Gastroesophageal sphincter (tissue), 4 donors: ENCODE results near the gene INO80C. TPM values are rescaled to one million over a fixed set of nuclear protein-coding genes. Genes with fewer than 3 reads are reported as not detected.

ENCODE experiments used
- ATAC-seq: fragments of 150-250 bp; one replicate; pipeline ENCODE4 v1.9.1; 2016; ENCODE audit warnings: mild to moderate bottlenecking, moderate library complexity
- H3K27ac ChIP-seq, 4 donors: fragments of 200-600 bp; sonication (generic) in 3 of 4; 1 replicate in 3 of 4; 2 replicates in 1 of 4; pipeline ENCODE4 v1.5.1; 2016 to 2019
- H3K27me3 ChIP-seq: fragments of 200-600 bp; sonication (generic); one replicate; pipeline ENCODE4 v1.5.1; 2019
- H3K36me3 ChIP-seq, 2 donors: fragments of 200-600 bp; sonication (generic); one replicate each; pipeline ENCODE4 v1.5.1; 2019; ENCODE audit warnings: control low read depth in 1 of 2
- H3K4me1 ChIP-seq, 3 donors: fragments of 200-600 bp; sonication (generic); 1 replicate in 2 of 3; 2 replicates in 1 of 3; pipeline ENCODE4 v1.5.1; 2016 to 2019; ENCODE audit warnings: control low read depth in 2 of 3
- H3K4me3 ChIP-seq, 2 donors: fragments of 200-600 bp; sonication (generic); one replicate each; pipeline ENCODE4 v1.5.1; 2019; ENCODE audit warnings: mild to moderate bottlenecking in 1 of 2, moderate library complexity in 1 of 2
- H3K9me3 ChIP-seq, 3 donors: fragments of 200-600 bp; sonication (generic); one replicate each; pipeline ENCODE4 v1.5.1; 2017 to 2019; ENCODE audit warnings: control low read depth in 2 of 3
- EP300 ChIP-seq: sonication (generic); formaldehyde crosslinking; IDR thresholded peaks from one replicate; pipeline ENCODE4 v1.6.1; 2017; ENCODE audit warnings: antibody characterized with exemption, mild to moderate bottlenecking
- POLR2A ChIP-seq, 2 donors: fragments of 450-650 bp; IDR thresholded peaks; one replicate each; pipeline ENCODE4 v1.6.1; 2017; ENCODE audit warnings: antibody characterized with exemption in 2 of 2, mild to moderate bottlenecking in 2 of 2, moderate library complexity in 1 of 2
- POLR2AphosphoS5 ChIP-seq: sonication (generic); formaldehyde crosslinking; IDR thresholded peaks from one replicate; pipeline ENCODE4 v1.6.1; 2017; ENCODE audit warnings: antibody characterized with exemption
- WGBS, 2 donors: methylation state at CpG; one replicate each; pipeline ENCODE4 v1.1.5; 2018; ENCODE audit warnings: low coverage in 1 of 2; 5-methylcytosine and 5-hydroxymethylcytosine counted together
- total RNA-seq, 4 donors: library from RNA; depleted of rRNA; stranded (reverse); fragments of >200 nt; gene quantifications; one replicate each; pipeline ENCODE4 v1.1.0, GENCODE V29; 2016
- TF ChIP-seq, protein P1 (sequence below), 4 experiments: fragments of 200-600 bp in 2 of 4; fragments of 450-650 bp in 2 of 4; sonication (generic) in 1 of 4; IDR thresholded peaks; one replicate each; pipeline ENCODE4 v1.5.1; 2017 to 2019; ENCODE audit warnings: antibody characterized with exemption in 4 of 4, mild to moderate bottlenecking in 2 of 4, moderate library complexity in 2 of 4

The INO80C gene
- total RNA-seq, 4 donors from 2014 or later, result 5.8 to 13.6 (median 8.6) TPM

DNA sequence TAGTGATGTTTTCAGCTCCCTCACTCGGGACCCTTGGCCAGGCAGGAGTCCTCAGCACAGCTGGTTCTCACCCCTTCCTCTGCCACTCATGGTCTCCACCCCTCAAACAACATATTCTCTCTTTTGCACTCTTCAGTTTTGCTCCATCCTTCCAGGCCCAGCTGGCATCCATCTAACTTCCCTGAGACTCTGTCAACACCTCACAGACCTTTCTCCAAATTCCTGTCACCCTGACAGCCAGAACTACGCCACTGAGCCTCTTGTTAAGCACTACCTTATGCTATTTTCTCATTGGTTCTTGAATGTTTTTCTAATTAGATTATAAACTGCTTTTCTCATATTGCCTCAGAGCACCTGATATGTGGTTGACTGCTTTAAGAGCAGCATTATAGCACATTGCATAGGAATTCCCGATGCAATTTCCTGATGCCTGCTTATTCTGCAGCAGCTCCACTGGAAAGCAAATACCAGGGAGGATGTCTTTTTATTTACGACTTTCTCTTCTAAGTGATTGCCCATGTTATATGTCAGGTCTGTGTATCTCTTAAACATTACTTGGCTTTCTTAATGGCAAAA lies 12.4 kb upstream of the INO80C start:
- WGBS, 2 donors, result 44 to 50% methylated on average over 3 to 4 of the region's 4 CpGs
- ATAC-seq, result no peak
- H3K36me3 ChIP-seq, result no peaks in the 10 kb centered on the region
- no peak for TF ChIP-seq EP300
- TF ChIP-seq, protein P1, sequence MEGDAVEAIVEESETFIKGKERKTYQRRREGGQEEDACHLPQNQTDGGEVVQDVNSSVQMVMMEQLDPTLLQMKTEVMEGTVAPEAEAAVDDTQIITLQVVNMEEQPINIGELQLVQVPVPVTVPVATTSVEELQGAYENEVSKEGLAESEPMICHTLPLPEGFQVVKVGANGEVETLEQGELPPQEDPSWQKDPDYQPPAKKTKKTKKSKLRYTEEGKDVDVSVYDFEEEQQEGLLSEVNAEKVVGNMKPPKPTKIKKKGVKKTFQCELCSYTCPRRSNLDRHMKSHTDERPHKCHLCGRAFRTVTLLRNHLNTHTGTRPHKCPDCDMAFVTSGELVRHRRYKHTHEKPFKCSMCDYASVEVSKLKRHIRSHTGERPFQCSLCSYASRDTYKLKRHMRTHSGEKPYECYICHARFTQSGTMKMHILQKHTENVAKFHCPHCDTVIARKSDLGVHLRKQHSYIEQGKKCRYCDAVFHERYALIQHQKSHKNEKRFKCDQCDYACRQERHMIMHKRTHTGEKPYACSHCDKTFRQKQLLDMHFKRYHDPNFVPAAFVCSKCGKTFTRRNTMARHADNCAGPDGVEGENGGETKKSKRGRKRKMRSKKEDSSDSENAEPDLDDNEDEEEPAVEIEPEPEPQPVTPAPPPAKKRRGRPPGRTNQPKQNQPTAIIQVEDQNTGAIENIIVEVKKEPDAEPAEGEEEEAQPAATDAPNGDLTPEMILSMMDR (IDR thresholded peaks at IDR 0.05), result no peak
- TF ChIP-seq POLR2A (IDR thresholded peaks at IDR 0.05), result no peak
- TF ChIP-seq POLR2AphosphoS5, result no peak
- no peak overlapping the region for H3K4me3 ChIP-seq
- peaks cover 0 to 8% (median 0%) of the 10 kb centered on the region in 3 donors for H3K4me1 ChIP-seq
- no peaks in the 10 kb centered on the region for H3K9me3 ChIP-seq
- H3K27me3 ChIP-seq, result no peaks in the 10 kb centered on the region
- no peak overlapping the region for H3K27ac ChIP-seq

DNA sequence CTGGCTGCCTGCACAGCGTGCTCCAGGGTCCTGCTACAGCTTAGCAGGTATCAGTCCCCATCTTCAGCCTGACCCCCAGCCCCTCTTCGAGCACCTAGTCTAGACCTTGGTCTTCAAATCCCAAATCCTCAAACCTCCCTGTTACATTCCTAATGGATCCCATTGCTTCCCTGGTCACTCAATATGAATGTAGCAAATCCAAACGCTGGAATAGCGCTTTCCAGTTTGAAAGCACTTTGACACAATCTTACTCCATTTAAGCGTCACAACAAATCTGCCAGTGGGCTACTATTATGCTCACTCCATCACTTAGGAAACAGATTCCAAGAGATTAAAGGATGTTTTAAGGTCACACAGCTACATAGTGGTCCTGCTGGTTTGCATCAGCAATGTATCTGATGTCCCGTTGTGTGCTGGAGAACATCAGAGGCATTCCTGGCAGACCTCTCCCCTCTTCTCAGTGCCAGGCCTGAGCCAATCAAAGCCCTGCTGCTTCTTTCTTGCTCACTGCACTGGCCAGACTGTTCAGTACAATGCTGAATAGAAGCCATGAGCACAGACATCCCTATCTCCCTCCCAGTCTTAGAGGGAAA lies 11.1 kb upstream of the INO80C start:
- peaks cover 0 to 5% (median 0%) of the 10 kb centered on the region in 3 donors for H3K4me1 ChIP-seq
- no peak for ATAC-seq
- H3K27ac ChIP-seq, result no peak overlapping the region
- H3K27me3 ChIP-seq, result no peaks in the 10 kb centered on the region
- no peaks in the 10 kb centered on the region for H3K9me3 ChIP-seq
- no peaks in the 10 kb centered on the region for H3K36me3 ChIP-seq
- TF ChIP-seq POLR2A (IDR thresholded peaks at IDR 0.05), result no peak
- TF ChIP-seq, protein P1 (IDR thresholded peaks at IDR 0.05), result no peak
- no peak for TF ChIP-seq EP300
- no peak for TF ChIP-seq POLR2AphosphoS5
- WGBS, 2 donors, result 58 to 64% methylated on average over 4 to 6 of the region's 6 CpGs
- H3K4me3 ChIP-seq, result no peak overlapping the region

DNA sequence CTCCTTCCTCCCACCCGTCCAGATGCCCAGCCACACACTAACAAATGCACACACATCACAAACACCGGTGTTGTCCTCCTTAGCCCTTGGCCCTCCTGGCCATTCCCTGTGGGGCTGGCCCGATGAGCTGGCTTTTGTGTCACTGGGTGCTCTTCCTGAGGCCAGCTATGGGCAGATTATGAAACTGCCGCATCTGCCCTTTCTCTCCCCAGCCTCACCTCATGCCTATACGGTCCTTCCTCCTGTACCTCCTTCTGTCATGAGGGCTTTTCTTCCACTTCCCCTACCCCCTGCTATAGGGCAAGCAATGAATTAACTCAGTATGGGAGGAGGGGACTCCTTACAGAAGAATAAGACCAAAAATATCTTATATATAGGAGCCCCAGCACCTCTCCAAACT lies 10.3 kb upstream of the INO80C start:
- no peak for ATAC-seq

DNA sequence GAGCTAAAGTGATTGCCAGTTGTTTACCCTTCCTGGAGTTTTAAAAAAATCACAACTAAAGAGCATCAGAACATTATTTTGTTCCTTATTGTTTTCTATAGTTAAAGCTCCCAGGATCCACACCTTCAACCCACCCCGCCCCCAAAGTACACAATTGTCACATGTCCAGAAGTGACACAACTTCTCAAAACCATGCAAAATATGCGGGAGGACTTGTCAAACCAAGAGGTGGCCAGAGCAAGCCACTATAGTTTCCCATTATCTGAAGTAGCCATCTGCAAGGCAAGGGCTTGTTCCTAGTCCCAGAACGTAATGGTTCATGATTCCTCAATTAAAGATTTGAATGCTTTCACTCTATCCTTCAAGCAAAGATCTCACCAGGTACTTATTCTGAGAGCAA lies 9.9 kb upstream of the INO80C start:
- Histone ChIP-seq H3K27ac (no peak overlapping the region), H3K36me3 (no peaks in the 10 kb centered on the region), H3K9me3 (no peaks in the 10 kb centered on the region), H3K4me1 (no peaks in the 10 kb centered on the region), H3K4me3 (no peak overlapping the region), H3K27me3 (no peaks in the 10 kb centered on the region)
- 69 to 86% methylated on average over 3 of the region's 3 CpGs for WGBS, 2 donors
- no peak for TF ChIP-seq POLR2A (IDR thresholded peaks at IDR 0.05)
- TF ChIP-seq, protein P1 (IDR thresholded peaks at IDR 0.05), result no peak
- no peak for TF ChIP-seq POLR2AphosphoS5
- TF ChIP-seq EP300, result no peak
- no peak for ATAC-seq

More for the DNA sequence above, 10.3 kb upstream of the INO80C start:
- Histone ChIP-seq H3K4me3 (no peak overlapping the region), H3K27me3 (no peaks in the 10 kb centered on the region), H3K36me3 (no peaks in the 10 kb centered on the region), H3K4me1 (no peaks in the 10 kb centered on the region), H3K27ac (no peak overlapping the region), H3K9me3 (no peaks in the 10 kb centered on the region)
- TF ChIP-seq EP300, result no peak
- no peak for TF ChIP-seq POLR2AphosphoS5
- TF ChIP-seq, protein P1 (IDR thresholded peaks at IDR 0.05), result no peak
- TF ChIP-seq POLR2A (IDR thresholded peaks at IDR 0.05), result no peak
- 86 to 89% methylated on average over 3 of the region's 5 CpGs for WGBS, 2 donors

DNA sequence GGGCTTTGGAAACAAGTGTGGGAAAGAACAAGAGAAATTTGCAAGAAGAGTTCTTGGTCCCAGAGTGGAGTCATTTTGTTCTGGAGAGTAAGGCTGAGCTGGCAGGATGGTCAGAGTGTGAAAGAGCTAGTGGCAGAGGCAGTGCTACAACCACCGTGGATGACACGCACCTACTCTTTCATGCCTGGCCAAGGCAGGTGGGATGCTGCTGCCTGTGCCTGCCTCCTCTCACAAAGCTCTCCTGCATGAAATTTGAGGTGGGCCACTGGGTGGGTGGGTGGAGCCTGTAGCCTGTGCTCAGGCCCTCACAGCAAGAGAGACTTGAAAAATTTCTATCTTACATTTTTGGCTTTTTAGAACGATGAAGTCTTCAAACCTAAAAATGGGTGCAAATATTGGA lies 9.4 kb upstream of the INO80C start:
- 85 to 93% methylated on average over 1 to 3 of the region's 3 CpGs for WGBS, 2 donors
- H3K27ac ChIP-seq, result no peak overlapping the region
- no peaks in the 10 kb centered on the region for H3K9me3 ChIP-seq
- H3K4me3 ChIP-seq, result no peak overlapping the region
- no peaks in the 10 kb centered on the region for H3K4me1 ChIP-seq
- H3K36me3 ChIP-seq, result no peaks in the 10 kb centered on the region
- TF ChIP-seq EP300 (no peak), POLR2AphosphoS5 (no peak), POLR2A (IDR thresholded peaks at IDR 0.05) (no peak)
- TF ChIP-seq, protein P1 (IDR thresholded peaks at IDR 0.05), result no peak
- no peak for ATAC-seq
- H3K27me3 ChIP-seq, result no peaks in the 10 kb centered on the region
